Suprapubic skin (tissue), 3 donors: ENCODE results near the gene CFAP46.

Experiments used
- POLR2A ChIP-seq, 2 donors: fragments of 450-650 bp; IDR thresholded peaks; one replicate each; pipeline ENCODE4 v1.6.1; 2017; ENCODE audit warnings: antibody characterized with exemption in 2 of 2, mild to moderate bottlenecking in 2 of 2, moderate library complexity in 2 of 2
- TF ChIP-seq, protein P1 (sequence below), 2 donors: fragments of 200-600 bp in 1 of 2; fragments of 450-650 bp in 1 of 2; sonication (generic) in 1 of 2; IDR thresholded peaks; one replicate each; pipeline ENCODE4 v1.5.1; 2016 to 2019; ENCODE audit warnings: antibody characterized with exemption in 2 of 2, mild to moderate bottlenecking in 1 of 2, moderate library complexity in 1 of 2

DNA sequence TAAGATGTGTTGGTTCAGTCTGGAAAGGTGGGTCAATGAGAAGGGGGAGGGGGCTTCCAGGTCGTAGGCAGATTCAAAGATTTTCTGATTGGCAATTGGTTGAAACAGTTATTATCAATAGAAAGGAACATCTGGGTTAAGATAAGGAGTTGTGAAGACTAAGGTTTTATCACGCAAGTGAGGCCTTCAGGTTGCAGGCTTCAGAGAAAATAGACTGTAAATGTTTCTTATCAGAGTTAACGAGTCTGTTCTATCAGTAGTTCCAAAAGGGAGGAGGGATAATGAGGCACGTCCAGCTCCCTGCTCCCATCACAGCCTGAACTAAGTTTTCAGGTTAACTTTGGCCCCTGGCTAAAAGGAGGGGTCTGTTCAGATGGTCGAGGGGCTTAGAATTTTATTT, 11.1 kb upstream of the CFAP46 start:
- no peak for TF ChIP-seq POLR2A (IDR thresholded peaks at IDR 0.05)
- TF ChIP-seq, protein P1, sequence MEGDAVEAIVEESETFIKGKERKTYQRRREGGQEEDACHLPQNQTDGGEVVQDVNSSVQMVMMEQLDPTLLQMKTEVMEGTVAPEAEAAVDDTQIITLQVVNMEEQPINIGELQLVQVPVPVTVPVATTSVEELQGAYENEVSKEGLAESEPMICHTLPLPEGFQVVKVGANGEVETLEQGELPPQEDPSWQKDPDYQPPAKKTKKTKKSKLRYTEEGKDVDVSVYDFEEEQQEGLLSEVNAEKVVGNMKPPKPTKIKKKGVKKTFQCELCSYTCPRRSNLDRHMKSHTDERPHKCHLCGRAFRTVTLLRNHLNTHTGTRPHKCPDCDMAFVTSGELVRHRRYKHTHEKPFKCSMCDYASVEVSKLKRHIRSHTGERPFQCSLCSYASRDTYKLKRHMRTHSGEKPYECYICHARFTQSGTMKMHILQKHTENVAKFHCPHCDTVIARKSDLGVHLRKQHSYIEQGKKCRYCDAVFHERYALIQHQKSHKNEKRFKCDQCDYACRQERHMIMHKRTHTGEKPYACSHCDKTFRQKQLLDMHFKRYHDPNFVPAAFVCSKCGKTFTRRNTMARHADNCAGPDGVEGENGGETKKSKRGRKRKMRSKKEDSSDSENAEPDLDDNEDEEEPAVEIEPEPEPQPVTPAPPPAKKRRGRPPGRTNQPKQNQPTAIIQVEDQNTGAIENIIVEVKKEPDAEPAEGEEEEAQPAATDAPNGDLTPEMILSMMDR (IDR thresholded peaks at IDR 0.05): no peak
